SK-N-SH (cell line): Measurements from ENCODE around the gene IGSF9. TPM values are rescaled to one million over a fixed set of nuclear protein-coding genes. Genes with fewer than 3 reads are reported as not detected.
A peak's percentile ranks its signal among the peaks of the same experiment; 100 is the strongest.

ENCODE experiments used
- CTCF ChIA-PET: fragments of 300-600, 350-600 bp; formaldehyde crosslinking; extraction: SDS; loops from one replicate; lab custom pipeline; 2021; lab: Yijun Ruan, JAX
- POLR2A ChIA-PET: fragments of 350-600 bp; sonication (Branson Sonifier 250); formaldehyde crosslinking; extraction: SDS; loops from one replicate; lab custom pipeline; 2020; ENCODE audit warnings: antibody characterized with exemption, inconsistent platforms; lab: Yijun Ruan, JAX
- DNase-seq: peaks from one replicate; pipeline ENCODE4 v3.0.0; 2012
- H2AFZ ChIP-seq: fragments of 200-600 bp; sonication (generic); 2 replicates; pipeline ENCODE4 v1.8.1; 2016; ENCODE audit warnings: antibody characterized with exemption, mild to moderate bottlenecking, low read depth
- H3F3A ChIP-seq: fragments of 200-600 bp; sonication (generic); replicated peaks from 2 replicates; pipeline ENCODE3; 2016; ENCODE audit warnings: antibody characterized with exemption, mild to moderate bottlenecking; ENCODE audit not compliant: insufficient read depth
- H3K27ac ChIP-seq, 2 experiments: fragments of 200-500 bp in 1 of 2; fragments of 200-600 bp in 1 of 2; sonication (Bioruptor generic) in 1 of 2; sonication (generic), shearing (Covaris generic) in 1 of 2; 2 replicates each; pipeline versions ENCODE4 v1.5.1 to v1.6.1; 2014 to 2016; ENCODE audit warnings: low read depth in 2 of 2, inconsistent platforms in 1 of 2, low read length in 1 of 2, mild to moderate bottlenecking in 1 of 2, mixed read lengths in 1 of 2
- H3K27me3 ChIP-seq: fragments of 200-600 bp; sonication (generic), shearing (Covaris generic); 2 replicates; pipeline ENCODE4 v1.6.1; 2016; ENCODE audit warnings: mixed run types; ENCODE audit not compliant: insufficient read depth
- H3K36me3 ChIP-seq, 2 experiments: fragments of 200-500 bp in 1 of 2; fragments of 200-600 bp in 1 of 2; sonication (Bioruptor generic) in 1 of 2; sonication (generic) in 1 of 2; replicated peaks in 1 of 2; 2 replicates each; pipeline versions ENCODE3 to v1.5.1; 2014 to 2016; ENCODE audit warnings: low read length in 1 of 2, mild to moderate bottlenecking in 1 of 2; ENCODE audit not compliant: insufficient read depth in 2 of 2, control insufficient read depth in 1 of 2
- H3K4me1 ChIP-seq, 2 experiments: fragments of 200-500 bp in 1 of 2; fragments of 200-600 bp in 1 of 2; sonication (Bioruptor generic) in 1 of 2; sonication (generic), shearing (Covaris generic) in 1 of 2; 2 replicates each; pipeline versions ENCODE4 v1.5.1 to v1.6.1; 2014 to 2016; ENCODE audit warnings: low read depth in 1 of 2, low read length in 1 of 2, mixed run types in 1 of 2; ENCODE audit not compliant: insufficient read depth in 2 of 2, control insufficient read depth in 1 of 2
- H3K4me2 ChIP-seq: fragments of 200-600 bp; sonication (generic), shearing (Covaris generic); 2 replicates; pipeline ENCODE4 v1.6.1; 2017; ENCODE audit warnings: mixed run types
- H3K4me3 ChIP-seq, 2 experiments: fragments of 200-500 bp in 1 of 2; fragments of 200-600 bp in 1 of 2; sonication (Bioruptor generic) in 1 of 2; sonication (generic), shearing (Covaris generic) in 1 of 2; 2 replicates each; pipeline versions ENCODE4 v1.5.1 to v1.8.1; 2014 to 2016; ENCODE audit warnings: low read depth in 2 of 2, inconsistent platforms in 1 of 2, low read length in 1 of 2, mild to moderate bottlenecking in 1 of 2, mixed read lengths in 1 of 2, moderate library complexity in 1 of 2
- H3K79me2 ChIP-seq: fragments of 200-600 bp; sonication (generic); 2 replicates; pipeline ENCODE4 v1.8.1; 2017; ENCODE audit warnings: mild to moderate bottlenecking; ENCODE audit not compliant: insufficient read depth
- H3K9ac ChIP-seq: fragments of 200-600 bp; sonication (generic); 2 replicates; pipeline ENCODE4 v1.6.1; 2017; ENCODE audit warnings: mixed run types
- H3K9me2 ChIP-seq: fragments of 200-600 bp; sonication (generic); 2 replicates; pipeline ENCODE4 v1.6.1; 2017; ENCODE audit warnings: mixed run types
- H3K9me3 ChIP-seq: fragments of 200-600 bp; sonication (generic); 2 replicates; pipeline ENCODE4 v1.6.1; 2017; ENCODE audit warnings: mixed run types, mild to moderate bottlenecking, moderate library complexity
- H4K20me1 ChIP-seq: fragments of 200-600 bp; sonication (generic); 2 replicates; pipeline ENCODE4 v1.6.1; 2017; ENCODE audit warnings: mild to moderate bottlenecking, mixed run types; ENCODE audit not compliant: insufficient read depth
- CHD2 ChIP-seq: fragments of 150-350 bp; IDR thresholded peaks from 2 replicates; pipeline ENCODE4 v1.6.1; 2018; ENCODE audit warnings: low read length; ENCODE audit not compliant: partially characterized antibody
- CTCF ChIP-seq: fragments of 200-600 bp; sonication (generic); IDR thresholded peaks from 2 replicates; pipeline ENCODE4 v1.6.1; 2017; ENCODE audit warnings: antibody characterized with exemption, mild to moderate bottlenecking, moderate library complexity
- EP300 ChIP-seq, 2 experiments: IDR thresholded peaks; 2 replicates each; pipeline versions ENCODE4 v1.4.0 to v1.6.1; 2012; ENCODE audit warnings: borderline replicate concordance in 1 of 2, low read depth in 1 of 2, low read length in 1 of 2
- FOXJ3 ChIP-seq: sonication (generic); formaldehyde crosslinking; IDR thresholded peaks from 2 replicates; pipeline ENCODE4 v1.5.1; 2020; ENCODE audit warnings: mild to moderate bottlenecking, missing genetic modification reagents
- MAX ChIP-seq: IDR thresholded peaks from 2 replicates; pipeline ENCODE4 v1.4.0; 2012; ENCODE audit warnings: low read depth
- MXI1 ChIP-seq: IDR thresholded peaks from 2 replicates; pipeline ENCODE4 v1.6.1; 2012; ENCODE audit warnings: mild to moderate bottlenecking, low read depth, low read length, improper control_type of control experiment
- NFIC ChIP-seq: IDR thresholded peaks from 2 replicates; pipeline ENCODE4 v1.4.0; 2012; ENCODE audit warnings: borderline replicate concordance
- PBX3 ChIP-seq: IDR thresholded peaks from 2 replicates; pipeline ENCODE4; 2012
- RAD21 ChIP-seq: IDR thresholded peaks from 2 replicates; pipeline ENCODE4 v1.6.1; 2012; ENCODE audit warnings: mild to moderate bottlenecking, low read length
- SMC3 ChIP-seq: IDR thresholded peaks from 2 replicates; pipeline ENCODE4 v1.6.1; 2012; ENCODE audit warnings: low read depth, low read length, improper control_type of control experiment
- TAF1 ChIP-seq: IDR thresholded peaks from 2 replicates; pipeline ENCODE4 v1.6.1; 2012; ENCODE audit warnings: low read depth, mild to moderate bottlenecking, low read length, moderate library complexity, borderline replicate concordance
- TCF12 ChIP-seq: IDR thresholded peaks from 2 replicates; pipeline ENCODE4 v1.4.0; 2012
- USF1 ChIP-seq: IDR thresholded peaks from 2 replicates; pipeline ENCODE4 v1.4.0; 2012; ENCODE audit warnings: low read depth, borderline replicate concordance
- WGBS: methylation state at CpG from one replicate; pipeline ENCODE4 v1.1.6; 2017; ENCODE audit warnings: low lambda C conversion rate; 5-methylcytosine and 5-hydroxymethylcytosine counted together
- polyA plus RNA-seq, 3 experiments: library from polyadenylated mRNA; depleted of rRNA; stranded (reverse); fragments of >200 nt; gene quantifications; 2 replicates each; pipeline ENCODE4 v1.2.3, GENCODE V29; 2012

Gene IGSF9
- polyA plus RNA-seq (2012; rRNA removed): 0.86 and 2.4 TPM in 2 replicates
- 0.62 and 1.3 TPM in 2 replicates for polyA plus RNA-seq (2012; cell fraction: cytosol; rRNA removed)
- 6.9 and 10.8 TPM in 2 replicates for polyA plus RNA-seq (2012; cell fraction: nucleus; rRNA removed)

- peak within 1 kb of the TSS; percentile 92 for H3K4me2 ChIP-seq
- H3K9me2 ChIP-seq: no peaks in the 10 kb centered on the region
- H3K79me2 ChIP-seq: no peaks in the 10 kb centered on the region
- POLR2A ChIA-PET: interaction anchor here (0.7 to 1.2 kb wide), 2 partner anchors 22 to 58 kb away, joined by 3 read pairs; no protein-coding TSS in a partner anchor
- WGBS: 8% methylated on average over 41 of the region's 58 CpGs
- CTCF ChIA-PET: interaction anchor here (0.7 to 6.3 kb wide), 29 partner anchors 10 to 177 kb away, joined by 3 to 101 read pairs (median 4); partner anchors contain the start of genes DUSP23, IGSF8 and TAGLN2
- H3K36me3 ChIP-seq: no peaks in the 10 kb centered on the region
- no peaks in the 10 kb centered on the region for H3F3A ChIP-seq
- no peaks in the 10 kb centered on the region; the same call in 1 of the 2 replicates for H3K27me3 ChIP-seq
- peak within 1 kb of the TSS; percentile 80 for H2AFZ ChIP-seq
- H3K4me1 ChIP-seq: peaks cover 0 to 36% of the 10 kb centered on the region in 2 experiments; a peak in 1 of 4 replicates
- H4K20me1 ChIP-seq: no peaks in the 10 kb centered on the region
- no peaks in the 10 kb centered on the region for H3K9me3 ChIP-seq
- H3K9ac ChIP-seq: peak within 1 kb of the TSS; percentile 29; the same call in 1 of the 2 replicates
- no peak within 1 kb of the TSS; a peak in 1 of 4 replicates for H3K27ac ChIP-seq
- peak; percentile 95 for DNase-seq
- H3K4me3 ChIP-seq: peak within 1 kb of the TSS; percentile 68 to 72
- TF ChIP-seq TAF1 (no peak), FOXJ3 (CRISPR knock-in tag) (0 out of 2 replicates have a peak, but pooled peaks have one; percentile 18), MXI1 (peak; percentile 88), EP300 (IDR thresholded peaks at IDR 0.05; ENCODE audit: borderline replicate concordance in 1 of 2, low read depth in 1 of 2, low read length in 1 of 2) (no peak), TCF12 (no peak), SMC3 (peak; percentile 34; the same call in 1 of the 2 replicates), CHD2 (peak; percentile 63), MAX (peak; percentile 88), CTCF (peak; percentile 66), USF1 (peak; percentile 66; the same call in 1 of the 2 replicates), RAD21 (peak; percentile 61), PBX3 (peak; percentile 63), NFIC (peak; percentile 28; the same call in 1 of the 2 replicates)
- TF ChIP-seq, all 33 proteins: peak for 10
These were observed at the start of gene IGSF9 for GRCh38 chr1:159945483-159946241. Gene IGSF9 (minus strand): TSS chr1:159945613. CDS start chr1:159943454, 2,159 bp downstream.
